Activated naive CD8-positive, alpha-beta T cell treated with anti-CD3 and anti-CD28 coated beads, Interleukin-2, amount 50 U/mL, for 24 hours (primary cell): ENCODE data around the gene IDH3B.

Experiments
- ATAC-seq: fragments of 150-1000 bp; cut with Tn5 transposase; one replicate; pipeline ENCODE4 v1.10.0; 2021
- DNase-seq: peaks from one replicate; pipeline ENCODE4 v3.0.0; 2021
- H3K27ac Mint-ChIP-seq: one replicate; pipeline ENCODE4 v1.8.0; 2021; ENCODE audit warnings: mild to moderate bottlenecking, mixed read lengths
- H3K27me3 Mint-ChIP-seq: one replicate; pipeline ENCODE4 v1.8.0; 2021; ENCODE audit warnings: mixed read lengths
- H3K36me3 Mint-ChIP-seq: one replicate; pipeline ENCODE4 v1.8.0; 2021; ENCODE audit warnings: low read depth, mixed read lengths
- H3K4me1 Mint-ChIP-seq: one replicate; pipeline ENCODE4 v1.8.0; 2021; ENCODE audit warnings: mixed read lengths
- H3K4me3 Mint-ChIP-seq: one replicate; pipeline ENCODE4 v1.8.0; 2021; ENCODE audit warnings: mild to moderate bottlenecking, moderate library complexity, mixed read lengths
- H3K9me3 Mint-ChIP-seq: one replicate; pipeline ENCODE4 v1.8.0; 2021; ENCODE audit warnings: mixed read lengths

IDH3B gene

GRCh38 chr20:2626853-2627541 lies 37.0 kb downstream of the IDH3B start:
- Mint-ChIP-seq H3K4me3 (no peak overlapping the region), H3K4me1 (no peaks in the 10 kb centered on the region), H3K36me3 (peaks cover 1% of the 10 kb centered on the region), H3K9me3 (peaks cover 21% of the 10 kb centered on the region), H3K27me3 (peaks cover 26% of the 10 kb centered on the region), H3K27ac (no peak overlapping the region)
- no peak for ATAC-seq
- DNase-seq = no peak

DNA sequence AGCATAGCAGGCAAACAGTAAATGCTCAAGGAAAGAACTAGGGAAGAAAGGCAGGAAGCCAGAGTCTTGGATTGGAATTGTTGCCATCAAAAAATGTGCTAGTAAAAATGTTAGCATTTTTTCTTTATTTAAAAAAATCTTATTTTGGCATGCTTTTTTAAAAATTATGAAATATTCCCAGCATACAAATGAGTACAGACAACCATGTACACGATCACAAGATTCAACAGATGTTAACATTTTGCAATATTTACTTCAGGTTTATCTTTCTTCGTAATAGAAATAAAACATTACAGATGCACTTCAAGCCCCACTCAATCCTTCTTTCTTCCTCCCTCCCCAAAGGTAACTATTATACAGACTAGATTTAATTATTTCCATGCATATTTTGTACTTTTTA lies 39.0 kb downstream of the IDH3B start:
- ATAC-seq (no peak), DNase-seq (no peak)
- Mint-ChIP-seq H3K27me3 (peaks cover 16% of the 10 kb centered on the region), H3K9me3 (peaks cover 13% of the 10 kb centered on the region), H3K27ac (no peak overlapping the region), H3K4me3 (no peak overlapping the region), H3K4me1 (peaks cover 5% of the 10 kb centered on the region), H3K36me3 (no peaks in the 10 kb centered on the region)

- H3K36me3 Mint-ChIP-seq = no peaks in the 10 kb centered on the region
- H3K4me3 Mint-ChIP-seq = no peak overlapping the region
- no peak overlapping the region for H3K27ac Mint-ChIP-seq
- peaks cover 16% of the 10 kb centered on the region for H3K27me3 Mint-ChIP-seq
- no peak for ATAC-seq
- peaks cover 6% of the 10 kb centered on the region for H3K4me1 Mint-ChIP-seq
- no peak for DNase-seq
- peaks cover 10% of the 10 kb centered on the region for H3K9me3 Mint-ChIP-seq
These were observed 39.8 kb downstream of the IDH3B start for GRCh38 chr20:2624190-2624589.

- Mint-ChIP-seq H3K27ac (no peak overlapping the region), H3K27me3 (peaks cover 19% of the 10 kb centered on the region), H3K36me3 (no peaks in the 10 kb centered on the region), H3K9me3 (no peaks in the 10 kb centered on the region), H3K4me1 (peaks cover 6% of the 10 kb centered on the region), H3K4me3 (no peak overlapping the region)
- ATAC-seq (peak; percentile 61), DNase-seq (no peak)
These were observed 43.9 kb downstream of the IDH3B start for GRCh38 chr20:2619961-2620595.

GRCh38 chr20:2619337-2619736 lies 44.7 kb downstream of the IDH3B start:
- peaks cover 6% of the 10 kb centered on the region for H3K4me1 Mint-ChIP-seq
- ATAC-seq (no peak), DNase-seq (no peak)
- H3K4me3 Mint-ChIP-seq = no peak overlapping the region
- H3K27ac Mint-ChIP-seq = no peak overlapping the region
- no peaks in the 10 kb centered on the region for H3K36me3 Mint-ChIP-seq
- H3K9me3 Mint-ChIP-seq = no peaks in the 10 kb centered on the region
- peaks cover 19% of the 10 kb centered on the region for H3K27me3 Mint-ChIP-seq

- no peak overlapping the region for H3K4me3 Mint-ChIP-seq
- no peaks in the 10 kb centered on the region for H3K9me3 Mint-ChIP-seq
- ATAC-seq (no peak), DNase-seq (no peak)
- H3K27ac Mint-ChIP-seq = no peak overlapping the region
- peaks cover 6% of the 10 kb centered on the region for H3K4me1 Mint-ChIP-seq
- no peaks in the 10 kb centered on the region for H3K36me3 Mint-ChIP-seq
- peaks cover 21% of the 10 kb centered on the region for H3K27me3 Mint-ChIP-seq
These were observed 45.2 kb downstream of the IDH3B start for GRCh38 chr20:2618815-2619214.

- Mint-ChIP-seq H3K9me3 (no peaks in the 10 kb centered on the region), H3K27ac (no peak overlapping the region), H3K27me3 (peaks cover 30% of the 10 kb centered on the region), H3K4me1 (peaks cover 6% of the 10 kb centered on the region), H3K4me3 (no peak overlapping the region), H3K36me3 (no peaks in the 10 kb centered on the region)
- ATAC-seq = no peak
- no peak for DNase-seq
These were observed 46.8 kb downstream of the IDH3B start for GRCh38 chr20:2617099-2617714.

DNA sequence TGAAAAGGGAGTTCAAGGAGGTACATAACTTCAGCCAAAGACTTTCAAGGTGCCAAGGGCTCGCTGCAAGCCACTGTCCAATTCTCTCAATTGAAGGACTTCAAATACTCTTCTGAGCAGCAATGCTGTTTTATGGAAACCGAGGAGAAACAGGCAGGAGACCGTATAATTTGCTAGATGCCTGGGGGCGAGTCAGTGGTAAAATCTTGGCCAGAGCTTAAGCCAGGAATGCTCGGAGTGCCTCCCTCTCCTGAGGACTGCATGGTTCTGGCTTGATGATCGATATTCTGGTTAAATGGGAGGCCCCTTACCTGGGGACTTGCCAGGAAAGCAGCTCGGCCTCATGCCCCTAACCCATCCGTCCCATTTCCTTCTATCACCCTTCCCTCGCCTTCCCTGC lies 47.4 kb downstream of the IDH3B start:
- ATAC-seq (no peak), DNase-seq (no peak)
- no peak overlapping the region for H3K4me3 Mint-ChIP-seq
- no peak overlapping the region for H3K27ac Mint-ChIP-seq
- no peaks in the 10 kb centered on the region for H3K36me3 Mint-ChIP-seq
- H3K9me3 Mint-ChIP-seq = no peaks in the 10 kb centered on the region
- H3K27me3 Mint-ChIP-seq = peaks cover 33% of the 10 kb centered on the region
- H3K4me1 Mint-ChIP-seq = peaks cover 6% of the 10 kb centered on the region

GRCh38 chr20:2612073-2612472 lies 51.9 kb downstream of the IDH3B start:
- ATAC-seq = no peak
- Mint-ChIP-seq H3K4me1 (no peaks in the 10 kb centered on the region), H3K27ac (no peak overlapping the region), H3K4me3 (no peak overlapping the region), H3K9me3 (no peaks in the 10 kb centered on the region), H3K36me3 (peaks cover 2% of the 10 kb centered on the region), H3K27me3 (peaks cover 38% of the 10 kb centered on the region)
- no peak for DNase-seq

DNA sequence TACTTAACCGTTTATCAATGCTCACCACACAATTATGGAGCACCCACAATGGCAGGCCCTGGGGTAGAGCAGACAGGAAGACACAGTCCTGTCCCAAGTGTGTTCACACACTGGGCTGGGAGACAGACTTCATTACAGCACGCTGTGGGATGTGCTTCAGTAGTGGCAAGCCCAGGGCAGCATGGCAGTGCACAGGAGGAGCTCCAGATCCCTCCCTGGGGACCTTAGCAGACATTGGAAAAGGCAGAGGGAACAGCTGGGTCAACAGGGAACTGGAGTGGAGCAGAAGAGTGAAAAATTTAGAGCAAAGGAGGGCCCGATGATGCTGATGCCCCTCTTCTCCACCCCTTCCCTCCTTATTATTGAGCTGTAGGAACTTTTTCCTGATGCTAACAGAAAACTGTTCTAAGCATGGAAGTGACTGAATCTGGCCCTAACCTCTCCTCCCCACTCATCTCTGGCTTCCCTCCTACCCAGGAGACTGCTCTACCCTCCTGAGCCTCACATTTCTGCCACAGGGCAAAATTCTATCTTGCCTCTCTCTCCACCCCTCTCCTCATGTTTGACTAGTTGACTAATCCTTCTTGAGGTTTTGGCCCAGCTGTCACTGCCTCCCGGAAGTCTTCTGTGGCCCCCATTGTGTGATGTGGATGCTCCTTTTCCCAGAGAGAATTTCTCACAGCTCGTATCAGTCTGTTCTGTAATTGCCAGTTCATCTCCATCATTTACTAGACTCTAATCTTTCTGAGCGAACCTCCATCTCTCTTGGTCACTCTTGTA lies 52.9 kb downstream of the IDH3B start:
- no peaks in the 10 kb centered on the region for H3K9me3 Mint-ChIP-seq
- peaks cover 35% of the 10 kb centered on the region for H3K27me3 Mint-ChIP-seq
- ATAC-seq = no peak
- DNase-seq = no peak
- H3K4me1 Mint-ChIP-seq = no peaks in the 10 kb centered on the region
- H3K36me3 Mint-ChIP-seq = peaks cover 3% of the 10 kb centered on the region
- no peak overlapping the region for H3K27ac Mint-ChIP-seq
- H3K4me3 Mint-ChIP-seq = no peak overlapping the region

GRCh38 chr20:2610326-2610725 lies 53.7 kb downstream of the IDH3B start:
- peaks cover 3% of the 10 kb centered on the region for H3K36me3 Mint-ChIP-seq
- H3K27ac Mint-ChIP-seq = no peak overlapping the region
- H3K4me3 Mint-ChIP-seq = no peak overlapping the region
- no peak for ATAC-seq
- no peaks in the 10 kb centered on the region for H3K4me1 Mint-ChIP-seq
- peaks cover 32% of the 10 kb centered on the region for H3K27me3 Mint-ChIP-seq
- H3K9me3 Mint-ChIP-seq = no peaks in the 10 kb centered on the region
- no peak for DNase-seq
